ENCODE results near the gene MYO18A.

DNA sequence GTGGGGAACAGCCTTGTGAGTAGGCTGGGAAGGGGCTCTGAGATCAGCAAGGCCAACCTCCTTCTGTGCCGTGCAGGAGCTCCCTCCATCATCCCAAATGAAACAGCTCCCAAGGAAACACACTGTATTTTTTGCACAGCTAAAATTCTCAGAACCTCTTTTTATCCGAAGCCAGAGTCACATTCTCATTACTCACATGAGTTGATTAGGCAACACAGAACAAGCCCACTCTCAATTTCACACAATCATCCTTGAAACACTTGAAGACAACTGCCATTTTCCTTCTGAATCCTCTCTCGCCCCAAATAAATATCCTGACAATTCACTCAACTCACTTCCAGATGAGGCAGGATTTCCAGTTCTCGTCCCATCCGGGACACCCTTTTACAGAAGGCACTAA lies 66.1 kb downstream of the MYO18A start:
- TF ChIP-seq POLR2AphosphoS5 (IDR thresholded peaks at IDR 0.05; ENCODE audit: low read depth, low read length), result no peak
- TF ChIP-seq TAF1 (IDR thresholded peaks at IDR 0.05; ENCODE audit: borderline replicate concordance, insufficient read depth, low read length), result no peak
- TF ChIP-seq, protein P1, sequence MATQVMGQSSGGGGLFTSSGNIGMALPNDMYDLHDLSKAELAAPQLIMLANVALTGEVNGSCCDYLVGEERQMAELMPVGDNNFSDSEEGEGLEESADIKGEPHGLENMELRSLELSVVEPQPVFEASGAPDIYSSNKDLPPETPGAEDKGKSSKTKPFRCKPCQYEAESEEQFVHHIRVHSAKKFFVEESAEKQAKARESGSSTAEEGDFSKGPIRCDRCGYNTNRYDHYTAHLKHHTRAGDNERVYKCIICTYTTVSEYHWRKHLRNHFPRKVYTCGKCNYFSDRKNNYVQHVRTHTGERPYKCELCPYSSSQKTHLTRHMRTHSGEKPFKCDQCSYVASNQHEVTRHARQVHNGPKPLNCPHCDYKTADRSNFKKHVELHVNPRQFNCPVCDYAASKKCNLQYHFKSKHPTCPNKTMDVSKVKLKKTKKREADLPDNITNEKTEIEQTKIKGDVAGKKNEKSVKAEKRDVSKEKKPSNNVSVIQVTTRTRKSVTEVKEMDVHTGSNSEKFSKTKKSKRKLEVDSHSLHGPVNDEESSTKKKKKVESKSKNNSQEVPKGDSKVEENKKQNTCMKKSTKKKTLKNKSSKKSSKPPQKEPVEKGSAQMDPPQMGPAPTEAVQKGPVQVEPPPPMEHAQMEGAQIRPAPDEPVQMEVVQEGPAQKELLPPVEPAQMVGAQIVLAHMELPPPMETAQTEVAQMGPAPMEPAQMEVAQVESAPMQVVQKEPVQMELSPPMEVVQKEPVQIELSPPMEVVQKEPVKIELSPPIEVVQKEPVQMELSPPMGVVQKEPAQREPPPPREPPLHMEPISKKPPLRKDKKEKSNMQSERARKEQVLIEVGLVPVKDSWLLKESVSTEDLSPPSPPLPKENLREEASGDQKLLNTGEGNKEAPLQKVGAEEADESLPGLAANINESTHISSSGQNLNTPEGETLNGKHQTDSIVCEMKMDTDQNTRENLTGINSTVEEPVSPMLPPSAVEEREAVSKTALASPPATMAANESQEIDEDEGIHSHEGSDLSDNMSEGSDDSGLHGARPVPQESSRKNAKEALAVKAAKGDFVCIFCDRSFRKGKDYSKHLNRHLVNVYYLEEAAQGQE (IDR thresholded peaks at IDR 0.05; ENCODE audit: insufficient read depth in 1 of 2, low read depth in 2 of 2, low read length in 2 of 2), result no peak
